A673 (cell line): ENCODE data around the gene ZNF688. TPM values are rescaled to one million over a fixed set of nuclear protein-coding genes. Genes with fewer than 3 reads are reported as not detected.
A peak's percentile ranks its signal among the peaks of the same experiment; 100 is the strongest.
"Not testable (repeated sequence)": the region's sequence is repeated elsewhere in the genome, so short reads cannot be mapped to it uniquely, and the experiment has no call there.

Experiments
- BruUV-seq: library from RNA; stranded (reverse); fragments of 400-500 nt; replicated peaks from 2 replicates; lab custom pipeline; 2021; lab: Mats Ljungman, UMichigan
- CTCF ChIA-PET: fragments of 300-600 bp; sonication (Branson Sonifier 250); formaldehyde crosslinking; loops from one replicate; lab custom pipeline; 2022; ENCODE audit warnings: antibody characterized with exemption; lab: Charles Lee
- POLR2A ChIA-PET: fragments of 300-600 bp; sonication (Branson Sonifier 250); formaldehyde crosslinking; loops from one replicate; lab custom pipeline; 2022; ENCODE audit warnings: antibody characterized with exemption; ENCODE audit not compliant: low non-redundant PET; lab: Charles Lee
- DNase-seq: peaks from one replicate; pipeline ENCODE4 v3.0.0-alpha.2; 2015; ENCODE audit warnings: low spot score
- H3K27ac ChIP-seq: fragments of 200-600 bp; sonication (generic); 2 replicates; pipeline ENCODE4 v1.5.1; 2016; ENCODE audit warnings: mixed run types, low read depth, mild to moderate bottlenecking, mixed read lengths, antibody characterized with exemption, low read length; ENCODE audit not compliant: poor library complexity, severe bottlenecking
- H3K27me3 ChIP-seq: fragments of 200-600 bp; sonication (generic); replicated peaks from 2 replicates; pipeline ENCODE4 v1.6.1; 2017; ENCODE audit warnings: mixed run types, low read depth, mild to moderate bottlenecking, mixed read lengths, antibody characterized with exemption, low read length; ENCODE audit not compliant: insufficient read depth, poor library complexity
- H3K36me3 ChIP-seq: fragments of 200-600 bp; sonication (generic); 2 replicates; pipeline ENCODE4 v1.6.1; 2016; ENCODE audit warnings: mixed run types, mild to moderate bottlenecking, mixed read lengths, antibody characterized with exemption, low read length; ENCODE audit not compliant: insufficient read depth, poor library complexity, severe bottlenecking
- H3K4me1 ChIP-seq: fragments of 200-600 bp; sonication (generic); 2 replicates; pipeline ENCODE4 v1.6.1; 2017; ENCODE audit warnings: mixed run types, mild to moderate bottlenecking, mixed read lengths, antibody characterized with exemption, low read length; ENCODE audit not compliant: insufficient read depth, poor library complexity, severe bottlenecking
- H3K4me3 ChIP-seq: fragments of 200-600 bp; sonication (generic); 2 replicates; pipeline ENCODE4 v1.5.1; 2016; ENCODE audit warnings: low read depth, mixed run types, mild to moderate bottlenecking, mixed read lengths, low read length; ENCODE audit not compliant: poor library complexity, severe bottlenecking
- H3K9me3 ChIP-seq: fragments of 200-600 bp; sonication (generic); 2 replicates; pipeline ENCODE4 v1.6.1; 2016; ENCODE audit warnings: mixed run types, low read depth, mild to moderate bottlenecking, mixed read lengths, antibody characterized with exemption, low read length; ENCODE audit not compliant: poor library complexity, severe bottlenecking
- EZH2 ChIP-seq: fragments of 200-600 bp; sonication (generic); IDR thresholded peaks from 2 replicates; pipeline ENCODE4 v1.6.1; 2017; ENCODE audit warnings: borderline replicate concordance, low read depth, mild to moderate bottlenecking, mixed read lengths, antibody characterized with exemption, low read length; ENCODE audit not compliant: poor library complexity, severe bottlenecking
- intact Hi-C: fragments of 100-400 bp; cut with micrococcal nuclease; formaldehyde crosslinking; loops from one replicate; pipeline ENCODE4 v1.10.0; 2022; ENCODE audit not compliant: unreplicated experiment
- total RNA-seq: library from RNA; stranded (reverse); gene quantifications from 2 replicates; pipeline ENCODE4 v1.2.3, GENCODE V29; 2021
- TF ChIP-seq, protein P1 (sequence below): fragments of 300-800, 200-600 bp; sonication (generic); conservative IDR thresholded peaks from 2 replicates; pipeline ENCODE4 v1.5.1; 2017; ENCODE audit warnings: low read depth, mild to moderate bottlenecking, antibody characterized with exemption, low read length, moderate library complexity, mixed read lengths

Gene ZNF688
- total RNA-seq, 1 experiment from 2014 or later, result 8.5 TPM

DNA sequence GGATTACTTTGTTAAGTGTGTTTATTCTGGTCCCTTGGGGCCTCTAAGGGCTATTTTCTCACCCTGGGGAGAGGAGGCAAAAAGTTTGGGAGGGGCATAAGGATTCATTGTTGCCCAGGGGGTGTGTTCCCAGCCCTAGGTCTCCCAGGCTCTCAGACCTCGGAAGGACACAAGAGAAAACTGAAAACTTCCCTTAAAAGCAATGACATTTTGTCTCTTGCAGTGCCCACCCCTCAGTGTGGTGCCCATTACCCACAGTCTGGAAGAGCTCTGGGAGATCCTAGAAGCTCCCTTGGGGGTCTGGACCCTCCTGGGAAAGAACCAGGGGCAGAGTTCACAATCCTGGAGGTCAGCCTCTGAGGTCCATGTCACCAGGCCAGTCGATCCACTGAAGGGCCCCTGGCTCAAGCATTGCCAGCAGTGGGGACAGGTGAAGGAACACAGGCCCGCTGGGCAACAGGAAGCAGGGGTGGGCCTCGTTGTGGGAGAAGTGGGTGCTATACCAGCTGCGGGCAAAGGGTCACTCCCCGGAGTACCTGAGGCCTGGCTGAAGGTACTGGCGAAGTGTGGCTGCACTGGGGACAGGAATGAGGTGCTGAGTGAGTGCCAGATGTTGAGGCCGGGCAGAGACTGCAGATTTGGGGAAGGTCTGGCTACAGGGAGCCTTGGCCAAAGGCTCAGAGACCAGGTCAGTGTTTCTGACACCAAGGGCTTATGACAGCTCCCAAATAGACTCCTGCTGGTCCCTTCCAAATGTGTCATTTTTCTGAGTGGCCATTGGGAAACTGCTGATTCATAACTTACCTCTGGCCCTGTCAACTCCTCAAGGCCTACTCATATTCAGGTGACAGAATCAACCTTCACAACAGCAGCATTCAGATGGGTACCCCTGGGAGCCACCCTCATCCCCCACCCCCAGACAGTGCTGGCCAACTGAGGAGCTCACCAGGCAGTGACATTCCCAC, 32.2 kb downstream of the ZNF688 start:
- TF ChIP-seq, protein P1, sequence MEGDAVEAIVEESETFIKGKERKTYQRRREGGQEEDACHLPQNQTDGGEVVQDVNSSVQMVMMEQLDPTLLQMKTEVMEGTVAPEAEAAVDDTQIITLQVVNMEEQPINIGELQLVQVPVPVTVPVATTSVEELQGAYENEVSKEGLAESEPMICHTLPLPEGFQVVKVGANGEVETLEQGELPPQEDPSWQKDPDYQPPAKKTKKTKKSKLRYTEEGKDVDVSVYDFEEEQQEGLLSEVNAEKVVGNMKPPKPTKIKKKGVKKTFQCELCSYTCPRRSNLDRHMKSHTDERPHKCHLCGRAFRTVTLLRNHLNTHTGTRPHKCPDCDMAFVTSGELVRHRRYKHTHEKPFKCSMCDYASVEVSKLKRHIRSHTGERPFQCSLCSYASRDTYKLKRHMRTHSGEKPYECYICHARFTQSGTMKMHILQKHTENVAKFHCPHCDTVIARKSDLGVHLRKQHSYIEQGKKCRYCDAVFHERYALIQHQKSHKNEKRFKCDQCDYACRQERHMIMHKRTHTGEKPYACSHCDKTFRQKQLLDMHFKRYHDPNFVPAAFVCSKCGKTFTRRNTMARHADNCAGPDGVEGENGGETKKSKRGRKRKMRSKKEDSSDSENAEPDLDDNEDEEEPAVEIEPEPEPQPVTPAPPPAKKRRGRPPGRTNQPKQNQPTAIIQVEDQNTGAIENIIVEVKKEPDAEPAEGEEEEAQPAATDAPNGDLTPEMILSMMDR, result no peak
- TF ChIP-seq EZH2, result no peak
- intact Hi-C loops, result no loop called here
- ChIA-PET POLR2A (no interaction called here), CTCF (no interaction called here)
- no peak for DNase-seq
- H3K36me3 ChIP-seq, result no peaks in the 10 kb centered on the region
- H3K27ac ChIP-seq, result no peak overlapping the region
- H3K4me3 ChIP-seq, result no peak overlapping the region
- no TSS peak for BruUV-seq
- no peaks in the 10 kb centered on the region for H3K27me3 ChIP-seq
- H3K4me1 ChIP-seq, result peaks cover 9% of the 10 kb centered on the region
- H3K9me3 ChIP-seq, result no peaks in the 10 kb centered on the region

DNA sequence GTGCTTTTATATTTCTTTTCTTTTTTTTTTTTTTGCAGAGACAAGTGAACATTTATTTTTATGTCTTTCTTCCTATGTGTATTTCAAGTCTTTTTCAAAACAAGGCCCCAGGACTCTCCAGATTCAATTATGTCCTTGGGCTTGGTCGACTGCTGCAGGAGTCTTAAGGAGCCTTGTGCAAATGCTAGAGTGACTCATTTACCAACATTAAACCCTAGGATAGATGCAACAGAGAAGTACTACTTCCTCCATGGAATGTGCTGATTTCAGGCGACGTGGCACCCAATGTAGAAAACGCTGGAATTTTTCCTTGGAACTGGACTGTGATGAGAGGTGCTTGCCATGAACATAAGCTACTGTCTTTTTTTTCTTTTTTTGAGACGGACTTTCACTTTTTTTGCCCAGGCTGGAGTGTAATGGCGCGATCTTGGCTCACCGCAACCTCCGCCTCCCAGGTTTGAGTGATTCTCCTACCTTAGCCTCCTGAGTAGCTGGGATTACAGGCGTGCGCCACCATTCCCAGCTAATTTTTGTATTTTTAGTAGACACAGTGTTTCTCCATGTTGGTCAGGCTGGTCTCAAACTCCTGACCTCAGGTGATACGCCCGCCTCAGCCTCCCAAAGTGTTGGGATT, 35.0 kb downstream of the ZNF688 start:
- CTCF ChIA-PET, result interaction anchor here (0.9 to 1.0 kb wide), 2 partner anchors 35 to 107 kb away, joined by 3 to 4 read pairs; partner anchors contain the start of genes DCTPP1 and ZNF688
- H3K36me3 ChIP-seq, H3K9me3 ChIP-seq, BruUV-seq, POLR2A ChIA-PET, H3K27me3 ChIP-seq, H3K4me1 ChIP-seq, intact Hi-C loops, DNase-seq: not testable (repeated sequence)
- Histone ChIP-seq H3K27ac (peak overlapping the region; percentile 93), H3K4me3 (peak overlapping the region; percentile 70)

DNA sequence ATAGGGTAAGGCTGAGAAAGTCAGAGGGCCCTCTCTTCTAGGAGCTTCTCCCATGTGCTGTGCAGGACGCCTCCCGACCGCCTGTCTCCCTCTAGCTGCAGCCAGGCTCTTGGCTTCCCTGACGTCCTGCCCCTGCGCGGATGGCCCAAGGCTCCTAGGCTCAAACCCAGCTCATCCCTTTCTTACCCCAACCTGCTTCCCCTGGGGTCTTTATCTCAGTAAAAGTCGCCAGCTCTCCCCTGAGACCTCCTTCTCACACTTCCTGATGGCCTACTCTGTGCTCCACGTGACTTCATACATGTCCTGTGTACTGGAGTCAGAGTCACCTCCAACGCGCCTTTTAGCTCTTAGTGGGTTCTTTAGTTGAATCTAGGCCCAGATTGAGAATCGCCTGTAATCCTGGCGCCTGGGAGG, 35.7 kb downstream of the ZNF688 start:
- H3K36me3 ChIP-seq, result peaks cover 16% of the 10 kb centered on the region
- no peak for TF ChIP-seq EZH2
- TF ChIP-seq, protein P1, result peak; percentile 59
- peak overlapping the region; percentile 70 for H3K4me3 ChIP-seq
- H3K9me3 ChIP-seq, result no peaks in the 10 kb centered on the region
- H3K27me3 ChIP-seq, result no peaks in the 10 kb centered on the region
- DNase-seq, result peak; percentile 78
- peak overlapping the region; percentile 93 for H3K27ac ChIP-seq
- ChIA-PET POLR2A (no interaction called here), CTCF (interaction anchor here (0.5 to 1.0 kb wide), 5 partner anchors 9 to 106 kb away, joined by 3 to 5 read pairs (median 3); partner anchors contain the start of genes DCTPP1 and ZNF688)
- intact Hi-C loops, result loop anchor here (1.0 kb wide), 1 partner anchor 23 kb away; the partner anchor contains the start of gene ZNF764
- peaks cover 9% of the 10 kb centered on the region for H3K4me1 ChIP-seq
- BruUV-seq, result no TSS peak
